ENCODE measurements around the gene NABP2. TPM values are rescaled to one million over a fixed set of nuclear protein-coding genes. Genes with fewer than 3 reads are reported as not detected.

Gene NABP2
- total RNA-seq (10 to 100 TPM; 18.6 to 19.7 TPM), polyA plus RNA-seq (10 to 100 TPM; 25.7 to 28.6 TPM)
- long read RNA-seq, donor 1, transcript NABP2-203 (6 exons, 1,775 nt) = minor isoform, 16 of 85 reads
- long read RNA-seq, donor 1, transcript NABP2-201 (7 exons, 1,417 nt) = major isoform, 60 of 85 reads
- long read RNA-seq, donor 1, partial matches to known transcripts = 2 of 85 reads
- long read RNA-seq, donor 1, other reads (novel, unspliced or antisense) = 3 of 85 reads
- long read RNA-seq, donor 2, transcript NABP2-201 (7 exons, 1,417 nt) = major isoform, 5 of 10 reads
- long read RNA-seq, donor 2, partial matches to known transcripts = 1 of 10 reads
- long read RNA-seq, donor 2, other reads (novel, unspliced or antisense) = 2 of 10 reads

GRCh38 chr12:56224102-56224701, at the start of gene NABP2:
TSS of gene NABP2 (plus strand) at chr12:56224342. CDS start at chr12:56224857, 515 bp downstream.
- 0 to 1% methylated on average over 39 to 41 of the region's 41 CpGs for WGBS, 2 donors
- ATAC-seq (ENCODE audit: low FRiP score) (peak; percentile 93), DNase-seq (peak; percentile 99)
- Histone ChIP-seq H3K4me1 (ENCODE audit: control insufficient read depth in 1 of 2, insufficient read depth in 2 of 2, low read length in 2 of 2) (no peaks in the 10 kb centered on the region), H3K9me3 (ENCODE audit: control insufficient read depth, low read length) (no peaks in the 10 kb centered on the region), H3K4me3 (ENCODE audit: low read length in 2 of 2) (peak within 1 kb of the TSS; percentile 43 to 50), H3K27me3 (ENCODE audit: control insufficient read depth in 1 of 2, insufficient read depth in 2 of 2, low read length in 1 of 2) (no peaks in the 10 kb centered on the region), H3K27ac (ENCODE audit: low read depth in 1 of 2, low read length in 2 of 2) (peak within 1 kb of the TSS; percentile 8 to 87), H3K36me3 (ENCODE audit: control insufficient read depth in 1 of 2, insufficient read depth in 2 of 2, low read length in 1 of 2) (no peaks in the 10 kb centered on the region)
- intact Hi-C loops (cut with DNase I) = loop anchor here (1.0 to 5.0 kb wide), 5 partner anchors 17 to 105 kb away; partner anchors contain the start of genes ANKRD52 (in 1 of the 2), CS (in 1 of the 2) and ZC3H10 (in 1 of the 2)

- intact Hi-C loops (cut with DNase I) = no loop called here
- Histone ChIP-seq H3K27me3 (ENCODE audit: control insufficient read depth in 1 of 2, insufficient read depth in 2 of 2, low read length in 1 of 2) (no peaks in the 10 kb centered on the region), H3K4me3 (ENCODE audit: low read length in 2 of 2) (no peak overlapping the region), H3K9me3 (ENCODE audit: control insufficient read depth, low read length) (no peaks in the 10 kb centered on the region), H3K27ac (ENCODE audit: low read depth in 1 of 2, low read length in 2 of 2) (no peak overlapping the region), H3K36me3 (ENCODE audit: control insufficient read depth in 1 of 2, insufficient read depth in 2 of 2, low read length in 1 of 2) (peaks cover 0 to 16% of the 10 kb centered on the region in 2 donors), H3K4me1 (ENCODE audit: control insufficient read depth in 1 of 2, insufficient read depth in 2 of 2, low read length in 2 of 2) (no peaks in the 10 kb centered on the region)
- ATAC-seq (ENCODE audit: low FRiP score) (no peak), DNase-seq (no peak)
- 85 to 90% methylated on average over 3 of the region's 3 CpGs for WGBS, 2 donors
These were observed 45.8 kb upstream of the NABP2 start for GRCh38 chr12:56178347-56178746.

- intact Hi-C loops (cut with DNase I) = no loop called here
- H3K36me3 ChIP-seq (ENCODE audit: control insufficient read depth in 1 of 2, insufficient read depth in 2 of 2, low read length in 1 of 2) = peaks cover 6 to 9% of the 10 kb centered on the region in 2 donors
- no peaks in the 10 kb centered on the region for H3K4me1 ChIP-seq (ENCODE audit: control insufficient read depth in 1 of 2, insufficient read depth in 2 of 2, low read length in 2 of 2)
- H3K27ac ChIP-seq (ENCODE audit: low read depth in 1 of 2, low read length in 2 of 2) = no peak overlapping the region
- DNase-seq (no peak), ATAC-seq (ENCODE audit: low FRiP score) (no peak)
- H3K9me3 ChIP-seq (ENCODE audit: control insufficient read depth, low read length) = no peaks in the 10 kb centered on the region
- no peak overlapping the region for H3K4me3 ChIP-seq (ENCODE audit: low read length in 2 of 2)
- WGBS, 2 donors = 35 to 43% methylated on average over 2 of the region's 2 CpGs
- H3K27me3 ChIP-seq (ENCODE audit: control insufficient read depth in 1 of 2, insufficient read depth in 2 of 2, low read length in 1 of 2) = no peaks in the 10 kb centered on the region
These were observed 37.2 kb upstream of the NABP2 start for GRCh38 chr12:56186957-56187356.

DNA sequence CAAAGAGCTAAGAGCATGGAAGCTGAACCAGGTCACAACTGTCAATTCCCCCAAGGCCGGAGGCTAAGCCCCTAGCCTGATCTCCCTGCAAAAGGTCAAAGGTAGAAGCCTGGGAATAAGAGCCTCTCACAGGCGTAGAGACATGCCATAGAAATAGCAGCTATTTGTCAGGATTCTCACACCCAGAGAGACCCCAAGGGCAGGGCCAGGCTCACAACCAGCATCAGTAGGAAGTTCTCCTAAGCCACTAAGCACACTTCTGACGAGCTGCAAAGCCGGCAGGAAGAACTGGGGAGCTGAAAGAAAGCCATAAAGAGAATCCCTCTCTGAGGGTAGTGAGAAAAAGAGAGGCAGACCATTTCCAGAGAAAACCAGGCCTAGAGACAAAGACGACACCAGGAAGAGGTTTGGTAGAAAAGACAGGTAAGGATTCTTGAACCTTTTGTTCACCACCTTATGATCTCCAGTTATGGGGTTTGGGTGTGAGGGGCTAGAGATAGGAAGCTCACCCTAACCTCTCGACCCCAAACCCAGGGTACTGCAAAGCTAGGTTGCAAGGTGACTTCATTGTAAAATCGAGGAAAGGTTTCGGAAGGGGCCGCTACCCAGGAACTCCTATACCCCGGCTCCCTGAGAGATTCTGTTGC, 35.9 kb upstream of the NABP2 start:
- H3K9me3 ChIP-seq (ENCODE audit: control insufficient read depth, low read length) = no peaks in the 10 kb centered on the region
- H3K36me3 ChIP-seq (ENCODE audit: control insufficient read depth in 1 of 2, insufficient read depth in 2 of 2, low read length in 1 of 2) = peaks cover 6 to 9% of the 10 kb centered on the region in 2 donors
- WGBS, 2 donors = 8 to 9% methylated on average over 10 of the region's 10 CpGs
- no peak for DNase-seq
- H3K4me3 ChIP-seq (ENCODE audit: low read length in 2 of 2) = peak overlapping the region; percentile 54 to 94
- peak overlapping the region; percentile 1 to 76 for H3K27ac ChIP-seq (ENCODE audit: low read depth in 1 of 2, low read length in 2 of 2)
- no peaks in the 10 kb centered on the region for H3K4me1 ChIP-seq (ENCODE audit: control insufficient read depth in 1 of 2, insufficient read depth in 2 of 2, low read length in 2 of 2)
- no peaks in the 10 kb centered on the region for H3K27me3 ChIP-seq (ENCODE audit: control insufficient read depth in 1 of 2, insufficient read depth in 2 of 2, low read length in 1 of 2)
- no peak for ATAC-seq (ENCODE audit: low FRiP score)
- intact Hi-C loops (cut with DNase I) = loop anchor here (2.0 kb wide), 3 partner anchors 27 to 69 kb away; partner anchors contain the start of gene ZC3H10 (in 1 of the 2)

- WGBS, 2 donors = 1% methylated on average over 17 of the region's 17 CpGs
- intact Hi-C loops (cut with DNase I) = loop anchor here (1.0 to 2.0 kb wide), 4 partner anchors 28 to 70 kb away; partner anchors contain the start of gene ZC3H10 (in 1 of the 2)
- Histone ChIP-seq H3K27ac (ENCODE audit: low read depth in 1 of 2, low read length in 2 of 2) (peak overlapping the region; percentile 1 to 76), H3K9me3 (ENCODE audit: control insufficient read depth, low read length) (no peaks in the 10 kb centered on the region), H3K4me1 (ENCODE audit: control insufficient read depth in 1 of 2, insufficient read depth in 2 of 2, low read length in 2 of 2) (no peaks in the 10 kb centered on the region), H3K4me3 (ENCODE audit: low read length in 2 of 2) (peak overlapping the region; percentile 54 to 94), H3K36me3 (ENCODE audit: control insufficient read depth in 1 of 2, insufficient read depth in 2 of 2, low read length in 1 of 2) (peaks cover 6 to 7% of the 10 kb centered on the region in 2 donors), H3K27me3 (ENCODE audit: control insufficient read depth in 1 of 2, insufficient read depth in 2 of 2, low read length in 1 of 2) (no peaks in the 10 kb centered on the region)
- DNase-seq = no peak
- peak; percentile 3 for ATAC-seq (ENCODE audit: low FRiP score)
These were observed 35.4 kb upstream of the NABP2 start for GRCh38 chr12:56188778-56189098.

GRCh38 chr12:56189099-56189917, 34.8 kb upstream of the NABP2 start, which contains the start of gene SMARCC2:
TSS of gene SMARCC2 (minus strand) at chr12:56189483. CDS start at chr12:56189461, 22 bp downstream.
- DNase-seq (peak; percentile 94 to 96), ATAC-seq (ENCODE audit: low FRiP score) (peak; percentile 94)
- WGBS, 2 donors = 1% methylated on average over 55 to 93 of the region's 93 CpGs
- Histone ChIP-seq H3K4me3 (ENCODE audit: low read length in 2 of 2) (peak within 1 kb of the TSS; percentile 54 to 94), H3K9me3 (ENCODE audit: control insufficient read depth, low read length) (no peaks in the 10 kb centered on the region), H3K4me1 (ENCODE audit: control insufficient read depth in 1 of 2, insufficient read depth in 2 of 2, low read length in 2 of 2) (no peaks in the 10 kb centered on the region), H3K27ac (ENCODE audit: low read depth in 1 of 2, low read length in 2 of 2) (peak within 1 kb of the TSS; percentile 62 to 99), H3K36me3 (ENCODE audit: control insufficient read depth in 1 of 2, insufficient read depth in 2 of 2, low read length in 1 of 2) (peaks cover 3 to 4% of the 10 kb centered on the region in 2 donors), H3K27me3 (ENCODE audit: control insufficient read depth in 1 of 2, insufficient read depth in 2 of 2, low read length in 1 of 2) (no peaks in the 10 kb centered on the region)
- intact Hi-C loops (cut with DNase I) = loop anchor here (1.0 to 2.0 kb wide), 4 partner anchors 29 to 71 kb away; partner anchors contain the start of gene ZC3H10 (in 1 of the 2)

DNA sequence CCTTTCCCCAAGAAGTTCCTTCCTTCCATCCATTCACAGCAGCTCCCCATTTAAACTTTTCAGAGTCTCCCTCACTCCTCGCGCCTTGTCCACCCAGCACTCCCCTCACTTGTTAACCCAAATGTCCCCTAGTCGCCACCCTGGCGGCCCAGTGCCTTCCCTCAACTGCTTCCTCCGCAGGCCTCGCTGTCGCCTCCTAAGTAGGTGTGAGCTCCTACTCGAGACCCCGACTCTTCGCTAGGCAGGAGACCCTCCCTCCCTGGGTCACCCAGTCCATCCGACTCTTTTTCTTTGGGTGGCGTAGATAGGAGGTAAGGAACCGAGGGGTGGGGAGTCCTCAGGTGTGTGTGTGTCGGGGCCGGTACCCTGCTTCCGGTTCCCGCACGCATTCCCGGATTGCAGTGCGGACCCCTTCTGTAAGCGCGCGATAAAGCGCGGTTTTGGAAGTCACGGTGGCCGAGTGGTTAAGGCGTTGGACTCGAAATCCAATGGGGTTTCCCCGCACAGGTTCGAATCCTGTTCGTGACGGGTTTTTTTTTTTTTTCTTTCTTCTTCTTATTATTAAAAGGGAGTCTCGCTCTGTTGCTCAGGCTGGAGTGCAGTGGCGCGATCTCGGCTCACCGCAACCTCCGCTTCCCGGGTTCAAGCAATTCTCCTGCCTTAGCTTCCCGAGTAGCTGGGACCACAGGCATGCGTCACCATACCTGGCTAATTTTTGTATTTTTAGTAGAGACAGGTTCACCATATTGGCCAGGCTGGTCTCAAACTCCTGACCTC, 34.0 kb upstream of the NABP2 start:
- H3K9me3 ChIP-seq (ENCODE audit: control insufficient read depth, low read length) = no peaks in the 10 kb centered on the region
- peaks cover 0 to 2% of the 10 kb centered on the region in 2 donors for H3K36me3 ChIP-seq (ENCODE audit: control insufficient read depth in 1 of 2, insufficient read depth in 2 of 2, low read length in 1 of 2)
- intact Hi-C loops (cut with DNase I) = loop anchor here (1.0 to 5.0 kb wide), 7 partner anchors 29 to 275 kb away; partner anchors contain the start of genes ANKRD52 (in 1 of the 2) and ZC3H10 (in 1 of the 2)
- no peaks in the 10 kb centered on the region for H3K4me1 ChIP-seq (ENCODE audit: control insufficient read depth in 1 of 2, insufficient read depth in 2 of 2, low read length in 2 of 2)
- WGBS, 2 donors = 0 to 1% methylated on average over 42 of the region's 42 CpGs
- ATAC-seq (ENCODE audit: low FRiP score) (peak; percentile 84), DNase-seq (peak; percentile 82 to 94)
- no peaks in the 10 kb centered on the region for H3K27me3 ChIP-seq (ENCODE audit: control insufficient read depth in 1 of 2, insufficient read depth in 2 of 2, low read length in 1 of 2)
- peak overlapping the region; percentile 33 to 94 for H3K4me3 ChIP-seq (ENCODE audit: low read length in 2 of 2)
- H3K27ac ChIP-seq (ENCODE audit: low read depth in 1 of 2, low read length in 2 of 2) = peak overlapping the region; percentile 62 to 99
